Measurements from ENCODE around the gene GPR45.

Gene GPR45, protein sequence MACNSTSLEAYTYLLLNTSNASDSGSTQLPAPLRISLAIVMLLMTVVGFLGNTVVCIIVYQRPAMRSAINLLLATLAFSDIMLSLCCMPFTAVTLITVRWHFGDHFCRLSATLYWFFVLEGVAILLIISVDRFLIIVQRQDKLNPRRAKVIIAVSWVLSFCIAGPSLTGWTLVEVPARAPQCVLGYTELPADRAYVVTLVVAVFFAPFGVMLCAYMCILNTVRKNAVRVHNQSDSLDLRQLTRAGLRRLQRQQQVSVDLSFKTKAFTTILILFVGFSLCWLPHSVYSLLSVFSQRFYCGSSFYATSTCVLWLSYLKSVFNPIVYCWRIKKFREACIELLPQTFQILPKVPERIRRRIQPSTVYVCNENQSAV

DNA sequence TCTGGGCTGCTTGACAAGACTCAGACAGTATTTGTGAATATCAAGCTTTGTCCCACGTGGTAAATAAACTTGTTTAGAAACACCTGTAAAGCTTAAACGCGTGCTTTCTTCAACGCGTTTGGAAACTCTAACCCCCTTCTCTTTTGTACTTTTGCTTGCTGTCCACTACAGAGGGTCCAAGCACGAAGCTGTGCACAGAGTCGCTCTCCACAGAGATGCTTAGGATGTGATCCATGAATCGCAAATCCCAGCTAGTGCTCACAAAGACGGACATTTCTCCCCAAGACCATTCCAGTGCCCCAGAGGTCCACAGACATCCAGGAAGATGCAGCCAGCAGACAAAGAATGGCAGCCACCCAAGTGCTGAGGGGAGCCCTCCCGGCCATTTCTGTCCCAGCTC lies at the start of gene GPR45:
Gene GPR45, plus strand, starts transcription at position 301 of the 400 bp plus-strand sequence. CDS start 116 bp downstream, outside the sequence.
- H3K27ac ChIP-seq: no peak within 1 kb of the TSS
- H3K9me3 ChIP-seq (ENCODE audit: low read depth, low read length): no peaks in the 10 kb centered on the region
- TF ChIP-seq POLR2AphosphoS5 (IDR thresholded peaks at IDR 0.05; ENCODE audit: borderline replicate concordance, low read depth, low read length): no peak
- TF ChIP-seq EZH2 (IDR thresholded peaks at IDR 0.05): no peak
- TF ChIP-seq FOXP2 (optimal IDR thresholded peaks at IDR 0.05; ENCODE audit: control extremely low read depth, extremely low read length, insufficient read depth): no peak
- no peak for DNase-seq (ENCODE audit: low read depth, low spot score)
- H3K4me3 ChIP-seq: no peak within 1 kb of the TSS
- H3K9ac ChIP-seq (ENCODE audit: insufficient read length): no peak within 1 kb of the TSS
- no peaks in the 10 kb centered on the region for H3K36me3 ChIP-seq (ENCODE audit: insufficient read depth, low read length)

DNA sequence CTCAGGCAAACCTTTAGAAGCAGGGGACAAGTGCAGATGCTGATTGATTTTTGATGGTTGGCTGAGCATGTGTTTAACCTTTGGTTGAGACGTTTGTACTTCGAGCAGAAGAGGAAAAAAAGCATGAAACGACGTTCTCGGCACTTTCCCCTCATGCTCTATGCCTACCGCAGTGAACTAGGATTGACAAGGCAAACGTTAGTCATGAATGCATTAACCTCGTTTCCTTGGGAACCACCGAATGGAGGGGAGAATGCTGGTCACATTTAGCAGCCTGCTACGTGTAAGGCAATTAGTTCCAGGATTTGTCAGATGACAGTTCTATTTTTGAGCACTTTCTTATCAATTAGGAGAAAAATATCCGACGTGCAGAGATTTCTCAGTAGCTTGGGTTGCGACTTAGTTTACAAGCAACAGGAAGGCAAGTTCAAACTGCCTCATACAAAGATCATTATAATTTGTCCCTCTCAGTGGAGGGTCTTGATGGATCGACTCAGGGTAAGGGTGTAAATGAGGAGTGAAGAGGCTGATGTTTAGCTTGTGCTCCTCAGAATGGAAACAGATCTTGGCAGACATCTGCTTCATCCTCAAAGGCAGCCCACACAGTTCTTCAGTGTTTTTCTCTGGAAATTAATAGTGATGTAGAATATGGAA lies 47.4 kb upstream of the GPR45 start:
- Histone ChIP-seq H3K4me3 (no peak overlapping the region), H3K9me3 (ENCODE audit: low read depth, low read length) (no peaks in the 10 kb centered on the region), H3K36me3 (ENCODE audit: insufficient read depth, low read length) (no peaks in the 10 kb centered on the region), H3K9ac (ENCODE audit: insufficient read length) (no peak overlapping the region), H3K27ac (no peak overlapping the region)
- DNase-seq (ENCODE audit: low read depth, low spot score): no peak
- TF ChIP-seq POLR2AphosphoS5 (IDR thresholded peaks at IDR 0.05; ENCODE audit: borderline replicate concordance, low read depth, low read length) (no peak), EZH2 (IDR thresholded peaks at IDR 0.05) (no peak), FOXP2 (optimal IDR thresholded peaks at IDR 0.05; ENCODE audit: control extremely low read depth, extremely low read length, insufficient read depth) (no peak)

DNA sequence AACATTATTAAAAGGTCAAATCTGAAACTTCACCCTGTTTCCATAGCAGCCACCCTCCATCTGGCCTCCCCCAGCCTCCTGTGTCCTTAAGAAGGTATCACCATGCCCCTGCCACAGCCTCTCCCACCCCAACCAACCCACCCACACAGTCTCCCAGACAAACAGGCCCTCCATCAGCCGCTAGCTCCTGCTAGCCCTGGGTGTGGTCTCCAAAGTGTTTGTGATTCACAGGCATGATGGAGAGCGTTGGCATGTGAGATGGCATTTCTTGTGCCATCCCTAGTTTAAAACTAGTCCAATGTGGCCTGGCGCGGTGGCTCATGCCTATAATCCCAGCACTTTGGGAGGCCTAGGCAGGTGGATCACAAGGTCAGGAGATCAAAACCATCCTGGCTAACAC lies 44.9 kb upstream of the GPR45 start:
- H3K9ac ChIP-seq (ENCODE audit: insufficient read length): no peak overlapping the region
- no peak overlapping the region for H3K4me3 ChIP-seq
- TF ChIP-seq POLR2AphosphoS5 (IDR thresholded peaks at IDR 0.05; ENCODE audit: borderline replicate concordance, low read depth, low read length) (no peak), FOXP2 (optimal IDR thresholded peaks at IDR 0.05; ENCODE audit: control extremely low read depth, extremely low read length, insufficient read depth) (no peak), EZH2 (IDR thresholded peaks at IDR 0.05) (no peak)
- no peak for DNase-seq (ENCODE audit: low read depth, low spot score)
- H3K27ac ChIP-seq: no peak overlapping the region
- H3K36me3 ChIP-seq (ENCODE audit: insufficient read depth, low read length): no peaks in the 10 kb centered on the region
- no peaks in the 10 kb centered on the region for H3K9me3 ChIP-seq (ENCODE audit: low read depth, low read length)

DNA sequence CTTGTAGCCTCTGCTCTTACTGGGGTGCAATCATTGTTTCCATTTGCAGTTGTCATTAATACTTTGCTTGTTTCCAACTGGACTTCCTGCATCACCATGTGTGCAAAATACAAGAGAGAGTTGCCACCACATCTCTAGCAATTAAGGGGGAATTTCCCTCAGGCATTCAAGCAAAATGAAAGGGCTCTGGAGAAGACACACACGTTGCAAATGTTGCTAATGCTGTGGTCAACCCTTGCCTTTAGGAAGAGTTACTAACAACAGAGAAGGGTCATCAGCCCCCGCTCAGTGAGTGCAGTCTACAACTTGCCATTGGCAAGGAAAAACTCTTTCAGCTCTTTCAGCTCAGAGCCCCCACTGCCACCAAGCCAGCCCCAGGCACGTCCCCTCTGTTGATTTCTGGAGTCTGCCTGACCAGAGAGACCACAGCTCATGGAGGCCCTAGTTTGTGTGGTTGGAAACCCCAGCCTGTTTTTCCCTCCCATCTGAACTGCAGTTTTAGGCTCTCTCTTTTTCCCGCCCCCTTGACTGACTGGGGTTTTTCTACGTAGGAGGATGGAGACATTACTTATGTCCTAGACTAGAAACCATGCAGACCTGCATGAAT lies 25.9 kb upstream of the GPR45 start:
- Histone ChIP-seq H3K36me3 (ENCODE audit: insufficient read depth, low read length) (no peaks in the 10 kb centered on the region), H3K4me3 (no peak overlapping the region), H3K27ac (no peak overlapping the region), H3K9me3 (ENCODE audit: low read depth, low read length) (no peaks in the 10 kb centered on the region), H3K9ac (ENCODE audit: insufficient read length) (no peak overlapping the region)
- TF ChIP-seq FOXP2 (optimal IDR thresholded peaks at IDR 0.05; ENCODE audit: control extremely low read depth, extremely low read length, insufficient read depth): no peak
- no peak for TF ChIP-seq POLR2AphosphoS5 (IDR thresholded peaks at IDR 0.05; ENCODE audit: borderline replicate concordance, low read depth, low read length)
- no peak for TF ChIP-seq EZH2 (IDR thresholded peaks at IDR 0.05)
- DNase-seq (ENCODE audit: low read depth, low spot score): no peak

DNA sequence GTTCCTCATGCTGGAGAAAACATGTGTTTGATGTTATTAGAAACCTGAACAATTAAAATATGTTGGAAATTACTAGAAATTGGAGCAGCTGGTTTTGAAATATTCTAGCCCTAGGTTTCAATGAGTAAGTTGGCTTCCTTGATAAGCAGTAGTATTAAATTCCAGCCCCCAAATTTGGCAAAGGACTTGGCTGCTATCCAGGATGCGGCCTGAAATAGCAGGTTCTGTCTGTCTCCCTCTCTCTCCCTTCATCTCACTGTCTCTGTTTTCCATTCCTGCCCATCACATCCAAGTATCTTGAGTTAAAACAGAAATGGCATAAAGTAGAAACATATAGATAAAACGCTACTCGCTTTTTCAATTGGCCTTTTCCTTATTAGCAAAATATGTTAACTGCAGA lies 20.9 kb upstream of the GPR45 start:
- no peak overlapping the region for H3K27ac ChIP-seq
- no peak overlapping the region for H3K4me3 ChIP-seq

DNA sequence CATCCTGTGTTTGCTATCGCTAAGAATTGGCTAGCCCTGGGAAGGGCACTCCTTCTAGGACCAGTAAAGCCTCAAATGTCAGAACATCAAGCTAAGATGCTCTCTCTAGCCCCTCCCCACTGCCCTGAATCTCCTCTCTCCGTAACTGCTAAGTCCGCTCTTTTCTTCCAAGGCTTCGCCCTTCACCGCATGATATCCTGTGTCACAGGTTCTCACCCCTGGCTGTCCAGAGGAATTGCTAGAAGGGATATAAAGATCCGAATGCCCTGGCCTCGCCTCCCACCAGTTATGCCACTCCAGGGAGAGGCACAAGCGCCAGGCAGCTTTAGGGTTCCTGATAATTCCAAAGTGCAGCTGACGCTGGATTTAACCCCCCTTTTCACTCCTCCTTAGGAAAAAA lies 17.1 kb upstream of the GPR45 start:
- Histone ChIP-seq H3K27ac (no peak overlapping the region), H3K36me3 (ENCODE audit: insufficient read depth, low read length) (no peaks in the 10 kb centered on the region), H3K9me3 (ENCODE audit: low read depth, low read length) (no peaks in the 10 kb centered on the region), H3K9ac (ENCODE audit: insufficient read length) (no peak overlapping the region), H3K4me3 (no peak overlapping the region)
- TF ChIP-seq FOXP2 (optimal IDR thresholded peaks at IDR 0.05; ENCODE audit: control extremely low read depth, extremely low read length, insufficient read depth): no peak
- no peak for TF ChIP-seq EZH2 (IDR thresholded peaks at IDR 0.05)
- TF ChIP-seq POLR2AphosphoS5 (IDR thresholded peaks at IDR 0.05; ENCODE audit: borderline replicate concordance, low read depth, low read length): no peak
- no peak for DNase-seq (ENCODE audit: low read depth, low spot score)

More for the DNA sequence above, 20.9 kb upstream of the GPR45 start:
- H3K9ac ChIP-seq (ENCODE audit: insufficient read length): no peak overlapping the region
- DNase-seq (ENCODE audit: low read depth, low spot score): no peak
- TF ChIP-seq FOXP2 (optimal IDR thresholded peaks at IDR 0.05; ENCODE audit: control extremely low read depth, extremely low read length, insufficient read depth): no peak
- TF ChIP-seq EZH2 (IDR thresholded peaks at IDR 0.05): no peak
- TF ChIP-seq POLR2AphosphoS5 (IDR thresholded peaks at IDR 0.05; ENCODE audit: borderline replicate concordance, low read depth, low read length): no peak
- H3K36me3 ChIP-seq (ENCODE audit: insufficient read depth, low read length): no peaks in the 10 kb centered on the region
- H3K9me3 ChIP-seq (ENCODE audit: low read depth, low read length): no peaks in the 10 kb centered on the region

DNA sequence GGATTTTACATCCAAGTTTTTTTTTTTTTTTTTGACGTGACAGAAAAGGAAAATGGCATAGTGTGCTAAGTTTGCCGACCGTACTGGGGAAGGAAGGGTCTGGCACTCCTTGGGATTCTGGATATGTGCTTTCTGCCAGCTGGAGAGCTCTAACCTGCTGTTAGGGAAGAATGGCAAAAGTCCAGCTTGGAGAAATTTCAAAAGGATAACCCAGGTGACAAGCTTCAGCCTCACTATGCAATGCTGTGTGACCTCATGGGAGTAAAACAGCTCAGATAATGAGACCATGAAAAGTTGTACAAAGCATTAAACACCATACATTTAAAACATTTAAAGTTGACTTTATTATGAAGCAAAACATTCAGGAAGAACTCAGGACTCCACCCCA lies 10.3 kb upstream of the GPR45 start:
- no peaks in the 10 kb centered on the region for H3K9me3 ChIP-seq (ENCODE audit: low read depth, low read length)
- TF ChIP-seq POLR2AphosphoS5 (IDR thresholded peaks at IDR 0.05; ENCODE audit: borderline replicate concordance, low read depth, low read length) (no peak), EZH2 (IDR thresholded peaks at IDR 0.05) (no peak), FOXP2 (optimal IDR thresholded peaks at IDR 0.05; ENCODE audit: control extremely low read depth, extremely low read length, insufficient read depth) (no peak)
- H3K4me3 ChIP-seq: no peak overlapping the region
- no peak for DNase-seq (ENCODE audit: low read depth, low spot score)
- no peak overlapping the region for H3K27ac ChIP-seq
- H3K9ac ChIP-seq (ENCODE audit: insufficient read length): no peak overlapping the region
- no peaks in the 10 kb centered on the region for H3K36me3 ChIP-seq (ENCODE audit: insufficient read depth, low read length)

DNA sequence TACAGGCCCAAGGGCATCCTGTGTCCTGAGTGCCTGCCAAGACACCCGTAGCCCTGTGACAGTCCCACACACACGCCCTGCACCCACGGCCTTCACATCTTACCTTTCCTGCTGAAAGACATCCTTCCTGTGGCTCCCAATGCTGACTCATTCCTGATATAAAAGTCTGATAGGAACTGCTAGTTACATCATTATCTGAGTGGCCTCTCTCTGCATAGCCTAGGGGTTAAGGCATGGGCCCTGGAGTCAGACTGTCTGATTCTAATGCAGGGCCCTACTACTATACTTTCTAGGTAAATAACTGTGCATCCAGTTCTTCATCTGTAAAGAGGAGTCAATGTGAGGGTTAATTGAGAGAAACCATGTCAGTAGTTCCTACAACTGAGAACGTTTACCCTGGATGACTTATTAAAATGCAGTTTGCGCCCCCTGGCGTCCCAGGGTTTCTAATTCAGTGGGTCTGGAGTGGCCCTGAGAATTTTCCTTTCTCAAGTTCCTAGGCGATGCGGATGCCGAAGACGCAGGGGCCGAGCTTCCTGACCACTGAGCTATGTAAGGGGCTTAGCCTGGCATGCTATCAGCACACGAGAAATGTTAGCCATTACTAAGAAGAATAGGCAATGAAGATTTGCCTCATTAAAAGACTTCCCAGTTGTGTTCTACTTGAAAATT lies 6.0 kb upstream of the GPR45 start:
- TF ChIP-seq FOXP2 (optimal IDR thresholded peaks at IDR 0.05; ENCODE audit: control extremely low read depth, extremely low read length, insufficient read depth) (no peak), POLR2AphosphoS5 (IDR thresholded peaks at IDR 0.05; ENCODE audit: borderline replicate concordance, low read depth, low read length) (no peak), EZH2 (IDR thresholded peaks at IDR 0.05) (no peak)
- Histone ChIP-seq H3K36me3 (ENCODE audit: insufficient read depth, low read length) (no peaks in the 10 kb centered on the region), H3K4me3 (no peak overlapping the region), H3K9ac (ENCODE audit: insufficient read length) (no peak overlapping the region), H3K9me3 (ENCODE audit: low read depth, low read length) (no peaks in the 10 kb centered on the region), H3K27ac (no peak overlapping the region)
- DNase-seq (ENCODE audit: low read depth, low spot score): peak; percentile 47

All from SK-N-MC (cell line).